AG09319 (cell line): ENCODE data around the gene YIF1A.

Experiments used
- DNase-seq: peaks from one replicate; pipeline ENCODE4 v3.0.0-alpha.2; 2010; ENCODE audit warnings: low read depth; ENCODE audit errors: extremely low read depth
- TF ChIP-seq, protein P1 (sequence below): IDR thresholded peaks from 2 replicates; pipeline ENCODE4 v1.5.1; 2011; ENCODE audit warnings: low read depth, mild to moderate bottlenecking, inconsistent platforms, low read length, moderate library complexity

YIF1A gene

GRCh38 chr11:66316849-66317251 lies 27.9 kb upstream of the YIF1A start, which contains the start of gene CD248:
Gene CD248, minus strand, starts transcription at chr11:66317044. Its CDS starts 17 bp downstream, at chr11:66317027.
- TF ChIP-seq, protein P1, sequence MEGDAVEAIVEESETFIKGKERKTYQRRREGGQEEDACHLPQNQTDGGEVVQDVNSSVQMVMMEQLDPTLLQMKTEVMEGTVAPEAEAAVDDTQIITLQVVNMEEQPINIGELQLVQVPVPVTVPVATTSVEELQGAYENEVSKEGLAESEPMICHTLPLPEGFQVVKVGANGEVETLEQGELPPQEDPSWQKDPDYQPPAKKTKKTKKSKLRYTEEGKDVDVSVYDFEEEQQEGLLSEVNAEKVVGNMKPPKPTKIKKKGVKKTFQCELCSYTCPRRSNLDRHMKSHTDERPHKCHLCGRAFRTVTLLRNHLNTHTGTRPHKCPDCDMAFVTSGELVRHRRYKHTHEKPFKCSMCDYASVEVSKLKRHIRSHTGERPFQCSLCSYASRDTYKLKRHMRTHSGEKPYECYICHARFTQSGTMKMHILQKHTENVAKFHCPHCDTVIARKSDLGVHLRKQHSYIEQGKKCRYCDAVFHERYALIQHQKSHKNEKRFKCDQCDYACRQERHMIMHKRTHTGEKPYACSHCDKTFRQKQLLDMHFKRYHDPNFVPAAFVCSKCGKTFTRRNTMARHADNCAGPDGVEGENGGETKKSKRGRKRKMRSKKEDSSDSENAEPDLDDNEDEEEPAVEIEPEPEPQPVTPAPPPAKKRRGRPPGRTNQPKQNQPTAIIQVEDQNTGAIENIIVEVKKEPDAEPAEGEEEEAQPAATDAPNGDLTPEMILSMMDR, result no peak
- peak; percentile 72 for DNase-seq

DNA sequence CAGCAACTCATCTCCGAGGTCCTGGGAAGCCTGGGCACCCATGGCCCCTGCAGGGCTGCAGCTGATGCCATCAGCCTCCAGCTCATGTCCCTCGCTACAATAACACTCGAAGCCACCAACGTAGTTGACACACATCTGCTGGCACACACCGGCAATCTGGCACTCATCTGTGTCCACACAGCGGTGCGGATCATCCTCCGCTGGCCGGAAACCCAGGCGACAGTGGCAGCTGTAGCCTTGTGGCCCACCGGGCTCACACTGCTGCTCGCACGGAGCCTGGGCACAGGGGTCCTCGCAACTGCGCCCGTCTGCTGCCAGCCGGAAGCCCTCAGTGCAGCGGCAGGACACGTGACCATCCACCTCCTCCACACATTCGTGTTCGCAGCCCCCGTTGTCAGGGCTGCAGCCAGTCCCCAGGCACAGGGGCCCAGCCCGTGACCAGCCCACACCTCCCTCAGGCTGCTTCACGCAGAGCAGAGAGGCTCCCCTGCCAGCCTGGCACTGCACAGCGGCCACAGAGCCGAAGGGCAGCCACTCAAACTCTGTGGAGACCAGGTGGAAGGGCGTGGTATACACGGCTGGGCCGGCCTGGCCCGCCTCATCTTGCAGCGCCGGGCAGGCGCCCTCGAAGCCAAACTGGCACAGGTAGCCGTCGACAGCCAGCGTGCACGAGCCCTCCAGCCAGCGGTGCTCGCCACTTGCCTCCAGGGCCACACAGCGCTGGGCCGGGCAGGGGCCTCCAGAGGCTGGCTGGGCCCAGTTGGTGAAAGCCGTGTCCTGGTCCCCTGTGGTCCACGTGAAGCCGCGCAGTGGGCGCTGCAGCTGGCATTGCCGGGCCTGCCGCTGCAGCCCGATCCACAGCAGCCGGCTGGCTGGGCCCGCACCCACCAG lies 27.2 kb upstream of the YIF1A start:
- TF ChIP-seq, protein P1, result no peak

DNA sequence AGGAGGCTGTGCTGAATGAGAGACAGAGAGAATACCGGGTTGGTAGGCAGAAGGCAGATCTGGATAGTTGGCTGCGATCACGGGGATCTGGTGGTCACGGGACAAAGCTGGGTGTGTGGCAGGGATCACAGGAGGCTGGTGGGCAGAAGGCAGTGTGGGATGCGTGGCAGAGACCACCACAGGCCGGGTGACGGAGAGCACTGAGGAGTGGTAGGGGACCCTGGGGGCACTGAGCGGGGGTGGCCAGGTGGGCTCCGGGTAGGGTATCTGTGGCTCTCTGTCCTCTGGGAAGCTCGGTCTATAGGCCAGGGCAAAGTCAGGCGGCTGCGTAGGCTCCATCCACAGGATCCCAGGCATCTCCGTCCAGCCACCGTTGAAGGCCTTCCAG lies 26.5 kb upstream of the YIF1A start:
- TF ChIP-seq, protein P1, result no peak
- no peak for DNase-seq

More for the DNA sequence above, 27.2 kb upstream of the YIF1A start:
- DNase-seq, result no peak

DNA sequence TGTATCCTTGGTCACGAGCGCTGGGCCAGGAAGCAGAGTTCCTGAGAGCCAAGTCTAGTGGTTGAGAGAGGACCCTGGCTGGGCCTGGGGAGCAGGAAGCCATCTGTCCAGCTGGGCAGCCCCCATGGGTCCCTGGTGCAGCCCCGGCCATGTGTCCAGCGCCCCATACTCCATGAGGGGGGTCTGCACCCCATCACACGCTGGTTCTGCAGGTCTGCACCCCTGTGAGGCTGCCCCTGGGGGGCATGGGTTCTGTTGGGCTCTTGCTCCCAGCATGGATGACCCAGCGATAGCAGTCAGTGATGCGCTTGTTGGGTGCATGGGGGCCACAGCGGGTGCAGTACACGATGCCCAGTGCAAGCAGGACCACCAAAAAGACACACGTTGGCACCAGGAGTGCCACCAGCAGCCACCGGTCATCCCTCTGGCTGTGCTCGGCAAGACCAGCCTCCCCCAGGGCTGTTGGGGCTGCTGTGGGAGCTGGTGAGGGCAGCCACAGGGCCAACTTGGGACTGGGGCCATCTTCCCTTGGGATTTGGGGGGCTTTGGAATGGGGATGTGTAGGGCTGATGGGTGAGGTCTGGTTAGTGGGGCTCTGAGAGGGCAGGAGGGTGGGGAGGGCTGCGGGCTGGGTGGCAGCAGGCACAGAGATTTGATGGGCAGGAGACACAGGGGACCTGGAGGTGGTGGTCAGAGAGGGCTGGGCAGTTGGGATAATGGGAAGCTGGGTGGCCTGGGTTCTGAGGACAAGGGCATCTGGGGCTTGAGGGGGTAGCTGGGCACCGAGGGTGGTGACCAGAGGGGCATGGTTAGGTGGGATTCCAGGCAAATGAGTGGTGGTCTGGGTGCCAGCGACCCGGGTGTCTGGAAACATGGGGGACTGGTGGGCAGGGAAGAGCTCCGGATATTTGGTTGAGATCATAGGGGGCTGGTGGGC lies 25.9 kb upstream of the YIF1A start:
- TF ChIP-seq, protein P1, result no peak
- DNase-seq, result no peak

GRCh38 chr11:66314186-66314501 lies 25.2 kb upstream of the YIF1A start:
- TF ChIP-seq, protein P1, result no peak
- DNase-seq, result no peak

GRCh38 chr11:66313321-66314185 lies 24.6 kb upstream of the YIF1A start:
- DNase-seq, result no peak
- TF ChIP-seq, protein P1, result peak; percentile 47
